ENCODE measurements around the gene ALDH9A1.

DNA sequence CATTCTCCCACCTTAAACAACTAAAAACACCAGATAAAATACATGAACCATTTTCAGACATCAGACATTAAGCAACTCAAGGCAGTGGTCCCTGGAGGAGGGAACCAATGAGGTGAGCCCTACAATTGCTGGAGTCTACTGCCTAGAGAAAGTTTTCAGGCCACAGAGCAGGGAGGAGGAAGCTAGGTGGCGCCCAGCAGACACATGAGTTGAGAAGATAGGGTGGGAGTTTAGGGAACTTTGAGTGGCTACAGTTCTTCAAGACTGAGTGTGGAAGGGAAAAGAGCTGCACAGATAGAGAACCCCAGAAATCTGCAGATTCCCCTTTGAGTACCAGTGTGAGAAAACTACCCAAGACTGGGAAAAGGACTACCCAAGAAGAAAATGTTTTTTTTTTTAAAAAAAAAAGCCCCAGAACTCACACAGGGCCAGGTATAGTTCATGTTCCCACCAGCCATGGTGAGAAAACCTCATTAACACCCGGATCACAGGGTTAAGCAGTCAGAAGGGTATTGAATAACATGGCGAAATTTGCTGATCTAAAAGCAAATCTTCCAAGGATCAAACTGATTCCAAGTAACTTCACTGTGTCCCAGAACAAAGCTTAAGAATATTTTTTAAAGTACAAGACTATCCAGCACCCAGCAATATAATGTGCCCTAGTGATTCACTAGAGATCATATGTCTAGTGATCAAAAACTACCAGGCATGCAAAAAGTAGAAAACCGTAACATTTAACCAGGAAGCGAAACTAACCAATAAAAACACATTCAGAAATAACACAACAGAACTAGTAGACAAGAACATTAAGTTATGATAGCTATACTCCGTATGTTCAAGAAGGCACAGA lies 12.0 kb downstream of the ALDH9A1 start:
- TF ChIP-seq TCF4 (CRISPR knock-in tag; IDR thresholded peaks at IDR 0.05; ENCODE audit: borderline replicate concordance) (no peak), ARNTL (CRISPR knock-in tag; IDR thresholded peaks at IDR 0.05; ENCODE audit: borderline replicate concordance, low read depth) (no peak), TOX (CRISPR knock-in tag; IDR thresholded peaks at IDR 0.05; ENCODE audit: borderline replicate concordance) (no peak), PPARA (CRISPR knock-in tag; IDR thresholded peaks at IDR 0.05; ENCODE audit: borderline replicate concordance) (no peak), OSR1 (CRISPR knock-in tag; IDR thresholded peaks at IDR 0.05) (no peak), ZFP3 (CRISPR knock-in tag; IDR thresholded peaks at IDR 0.05) (no peak), ZNF70 (CRISPR knock-in tag; IDR thresholded peaks at IDR 0.05) (no peak), ZFP30 (CRISPR knock-in tag; IDR thresholded peaks at IDR 0.05) (no peak)
- TF ChIP-seq, protein P1, sequence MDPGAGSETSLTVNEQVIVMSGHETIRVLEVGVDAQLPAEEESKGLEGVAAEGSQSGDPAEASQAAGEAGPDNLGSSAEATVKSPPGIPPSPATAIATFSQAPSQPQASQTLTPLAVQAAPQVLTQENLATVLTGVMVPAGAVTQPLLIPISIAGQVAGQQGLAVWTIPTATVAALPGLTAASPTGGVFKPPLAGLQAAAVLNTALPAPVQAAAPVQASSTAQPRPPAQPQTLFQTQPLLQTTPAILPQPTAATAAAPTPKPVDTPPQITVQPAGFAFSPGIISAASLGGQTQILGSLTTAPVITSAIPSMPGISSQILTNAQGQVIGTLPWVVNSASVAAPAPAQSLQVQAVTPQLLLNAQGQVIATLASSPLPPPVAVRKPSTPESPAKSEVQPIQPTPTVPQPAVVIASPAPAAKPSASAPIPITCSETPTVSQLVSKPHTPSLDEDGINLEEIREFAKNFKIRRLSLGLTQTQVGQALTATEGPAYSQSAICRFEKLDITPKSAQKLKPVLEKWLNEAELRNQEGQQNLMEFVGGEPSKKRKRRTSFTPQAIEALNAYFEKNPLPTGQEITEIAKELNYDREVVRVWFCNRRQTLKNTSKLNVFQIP (CRISPR knock-in tag; IDR thresholded peaks at IDR 0.05; ENCODE audit: borderline replicate concordance, low read depth): no peak
- TF ChIP-seq, protein P2, sequence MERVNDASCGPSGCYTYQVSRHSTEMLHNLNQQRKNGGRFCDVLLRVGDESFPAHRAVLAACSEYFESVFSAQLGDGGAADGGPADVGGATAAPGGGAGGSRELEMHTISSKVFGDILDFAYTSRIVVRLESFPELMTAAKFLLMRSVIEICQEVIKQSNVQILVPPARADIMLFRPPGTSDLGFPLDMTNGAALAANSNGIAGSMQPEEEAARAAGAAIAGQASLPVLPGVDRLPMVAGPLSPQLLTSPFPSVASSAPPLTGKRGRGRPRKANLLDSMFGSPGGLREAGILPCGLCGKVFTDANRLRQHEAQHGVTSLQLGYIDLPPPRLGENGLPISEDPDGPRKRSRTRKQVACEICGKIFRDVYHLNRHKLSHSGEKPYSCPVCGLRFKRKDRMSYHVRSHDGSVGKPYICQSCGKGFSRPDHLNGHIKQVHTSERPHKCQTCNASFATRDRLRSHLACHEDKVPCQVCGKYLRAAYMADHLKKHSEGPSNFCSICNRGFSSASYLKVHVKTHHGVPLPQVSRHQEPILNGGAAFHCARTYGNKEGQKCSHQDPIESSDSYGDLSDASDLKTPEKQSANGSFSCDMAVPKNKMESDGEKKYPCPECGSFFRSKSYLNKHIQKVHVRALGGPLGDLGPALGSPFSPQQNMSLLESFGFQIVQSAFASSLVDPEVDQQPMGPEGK (CRISPR knock-in tag; IDR thresholded peaks at IDR 0.05; ENCODE audit: borderline replicate concordance): no peak
- TF ChIP-seq, protein P3, sequence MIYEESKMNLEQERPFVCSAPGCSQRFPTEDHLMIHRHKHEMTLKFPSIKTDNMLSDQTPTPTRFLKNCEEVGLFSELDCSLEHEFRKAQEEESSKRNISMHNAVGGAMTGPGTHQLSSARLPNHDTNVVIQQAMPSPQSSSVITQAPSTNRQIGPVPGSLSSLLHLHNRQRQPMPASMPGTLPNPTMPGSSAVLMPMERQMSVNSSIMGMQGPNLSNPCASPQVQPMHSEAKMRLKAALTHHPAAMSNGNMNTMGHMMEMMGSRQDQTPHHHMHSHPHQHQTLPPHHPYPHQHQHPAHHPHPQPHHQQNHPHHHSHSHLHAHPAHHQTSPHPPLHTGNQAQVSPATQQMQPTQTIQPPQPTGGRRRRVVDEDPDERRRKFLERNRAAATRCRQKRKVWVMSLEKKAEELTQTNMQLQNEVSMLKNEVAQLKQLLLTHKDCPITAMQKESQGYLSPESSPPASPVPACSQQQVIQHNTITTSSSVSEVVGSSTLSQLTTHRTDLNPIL (CRISPR knock-in tag; IDR thresholded peaks at IDR 0.05; ENCODE audit: low read depth): no peak
- TF ChIP-seq, protein P4, sequence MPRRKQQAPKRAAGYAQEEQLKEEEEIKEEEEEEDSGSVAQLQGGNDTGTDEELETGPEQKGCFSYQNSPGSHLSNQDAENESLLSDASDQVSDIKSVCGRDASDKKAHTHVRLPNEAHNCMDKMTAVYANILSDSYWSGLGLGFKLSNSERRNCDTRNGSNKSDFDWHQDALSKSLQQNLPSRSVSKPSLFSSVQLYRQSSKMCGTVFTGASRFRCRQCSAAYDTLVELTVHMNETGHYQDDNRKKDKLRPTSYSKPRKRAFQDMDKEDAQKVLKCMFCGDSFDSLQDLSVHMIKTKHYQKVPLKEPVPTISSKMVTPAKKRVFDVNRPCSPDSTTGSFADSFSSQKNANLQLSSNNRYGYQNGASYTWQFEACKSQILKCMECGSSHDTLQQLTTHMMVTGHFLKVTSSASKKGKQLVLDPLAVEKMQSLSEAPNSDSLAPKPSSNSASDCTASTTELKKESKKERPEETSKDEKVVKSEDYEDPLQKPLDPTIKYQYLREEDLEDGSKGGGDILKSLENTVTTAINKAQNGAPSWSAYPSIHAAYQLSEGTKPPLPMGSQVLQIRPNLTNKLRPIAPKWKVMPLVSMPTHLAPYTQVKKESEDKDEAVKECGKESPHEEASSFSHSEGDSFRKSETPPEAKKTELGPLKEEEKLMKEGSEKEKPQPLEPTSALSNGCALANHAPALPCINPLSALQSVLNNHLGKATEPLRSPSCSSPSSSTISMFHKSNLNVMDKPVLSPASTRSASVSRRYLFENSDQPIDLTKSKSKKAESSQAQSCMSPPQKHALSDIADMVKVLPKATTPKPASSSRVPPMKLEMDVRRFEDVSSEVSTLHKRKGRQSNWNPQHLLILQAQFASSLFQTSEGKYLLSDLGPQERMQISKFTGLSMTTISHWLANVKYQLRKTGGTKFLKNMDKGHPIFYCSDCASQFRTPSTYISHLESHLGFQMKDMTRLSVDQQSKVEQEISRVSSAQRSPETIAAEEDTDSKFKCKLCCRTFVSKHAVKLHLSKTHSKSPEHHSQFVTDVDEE (CRISPR knock-in tag; IDR thresholded peaks at IDR 0.05): no peak
